K562 (cell line): ENCODE data around the gene SLC1A1. TPM values are rescaled to one million over a fixed set of nuclear protein-coding genes. Genes with fewer than 3 reads are reported as not detected.

Source experiments
- ATAC-seq: fragments of 200-7000 bp; cut with Tn5 transposase; 3 replicates; pipeline ENCODE4 v1.9.1; 2020; ENCODE audit warnings: moderate library complexity
- BruUV-seq: library from RNA; stranded (reverse); fragments of 400-500 nt; replicated peaks from 2 replicates; lab custom pipeline; 2021; lab: Mats Ljungman, UMichigan
- CTCF ChIA-PET: fragments of 300-600 bp; formaldehyde crosslinking; extraction: SDS; loops from one replicate; lab custom pipeline; 2021; ENCODE audit warnings: low intra/inter-chr PET ratio; lab: Yijun Ruan, JAX
- POLR2A ChIA-PET: fragments of 300-600, 350-650 bp; sonication (Branson Sonifier 250); formaldehyde crosslinking; extraction: SDS; loops from one replicate; lab custom pipeline; 2021; ENCODE audit warnings: antibody characterized with exemption, inconsistent platforms; lab: Yijun Ruan, JAX
- DNase-seq, 4 experiments: peaks; one replicate each; pipeline versions ENCODE4 v3.0.0 to v3.0.0-alpha.2; 2011 to 2018; ENCODE audit warnings: low spot score in 3 of 4, mixed read lengths in 3 of 4; ENCODE audit errors: extremely low read depth in 1 of 4
- FAIRE-seq: peaks from 2 replicates; lab custom pipeline; 2011; peaks lifted over from hg19 to GRCh38; lab: Jason Lieb, UNC
- H2AFZ ChIP-seq: 2 replicates; pipeline ENCODE4 v1.6.0; 2011; ENCODE audit warnings: low read depth, low read length, control low read depth, inconsistent platforms
- H3K27ac ChIP-seq: fragments of 200-600 bp; 3 replicates; pipeline ENCODE4 v1.8.0; 2011; ENCODE audit warnings: low read depth, mild to moderate bottlenecking, control low read depth, inconsistent platforms, low read length, moderate library complexity, mixed read lengths; ENCODE audit errors: extremely low read depth
- H3K27me3 ChIP-seq, 2 experiments: fragments of 300-600 bp in 1 of 2; 2 replicates in 1 of 2; 3 replicates in 1 of 2; pipeline versions ENCODE4 v1.6.0 to v1.8.0; 2011; ENCODE audit warnings: inconsistent platforms in 2 of 2, low read length in 2 of 2, mild to moderate bottlenecking in 1 of 2, mixed read lengths in 1 of 2, moderate library complexity in 1 of 2; ENCODE audit not compliant: control insufficient read depth in 2 of 2, insufficient read depth in 2 of 2
- H3K36me3 ChIP-seq: fragments of 300-600 bp; 3 replicates; pipeline ENCODE4 v1.8.0; 2011; ENCODE audit warnings: mild to moderate bottlenecking, low read length, inconsistent platforms; ENCODE audit not compliant: control insufficient read depth, insufficient read depth
- H3K4me1 ChIP-seq, 2 experiments: fragments of 200-600 bp in 1 of 2; replicated peaks in 1 of 2; 2 replicates in 1 of 2; 3 replicates in 1 of 2; pipeline versions ENCODE4 v1.5.1 to v1.8.0; 2011; ENCODE audit warnings: inconsistent platforms in 2 of 2, low read length in 2 of 2, mild to moderate bottlenecking in 1 of 2, mixed read lengths in 1 of 2, moderate library complexity in 1 of 2; ENCODE audit not compliant: control insufficient read depth in 2 of 2, insufficient read depth in 2 of 2
- H3K4me2 ChIP-seq: 2 replicates; pipeline ENCODE4 v1.6.1; 2011; ENCODE audit warnings: low read length, control low read depth, inconsistent platforms, mixed read lengths; ENCODE audit not compliant: insufficient read depth
- H3K4me3 ChIP-seq: fragments of 200-600 bp; sonication (generic), shearing (Covaris generic); 2 replicates; pipeline ENCODE4 v1.5.1; 2016; ENCODE audit warnings: control low read depth, inconsistent platforms
- H3K79me2 ChIP-seq: fragments of 200-600 bp; 3 replicates; pipeline ENCODE4 v1.8.0; 2011; ENCODE audit warnings: low read length, inconsistent platforms; ENCODE audit not compliant: control insufficient read depth, insufficient read depth
- H3K9ac ChIP-seq, 2 experiments: 2 replicates each; pipeline versions ENCODE4 v1.6.0 to v1.6.1; 2011; ENCODE audit warnings: low read depth in 2 of 2, low read length in 2 of 2, control low read depth in 1 of 2, inconsistent platforms in 1 of 2, mild to moderate bottlenecking in 1 of 2, mixed read lengths in 1 of 2; ENCODE audit not compliant: insufficient read depth in 1 of 2
- H3K9me1 ChIP-seq: one replicate; pipeline ENCODE4 v1.6.0; 2011; ENCODE audit warnings: inconsistent platforms, mild to moderate bottlenecking, low read length, moderate library complexity; ENCODE audit not compliant: control insufficient read depth, insufficient read depth
- H3K9me3 ChIP-seq: replicated peaks from 2 replicates; pipeline ENCODE4 v1.5.1; 2011; ENCODE audit warnings: low read depth, low read length, inconsistent platforms; ENCODE audit not compliant: control insufficient read depth, insufficient read depth
- H4K20me1 ChIP-seq: replicated peaks from 2 replicates; pipeline ENCODE4 v1.6.1; 2011; ENCODE audit warnings: low read length, inconsistent platforms, mixed read lengths; ENCODE audit not compliant: control insufficient read depth, insufficient read depth
- ARID3A ChIP-seq: IDR thresholded peaks from 2 replicates; pipeline ENCODE4 v1.6.1; 2012; ENCODE audit warnings: low read depth, low read length, improper control_type of control experiment, borderline replicate concordance
- CTCFL ChIP-seq: IDR thresholded peaks from 2 replicates; pipeline ENCODE4 v1.6.1; 2011; ENCODE audit warnings: borderline replicate concordance, low read depth, mild to moderate bottlenecking, moderate library complexity, low read length; ENCODE audit not compliant: insufficient read depth, poor library complexity, severe bottlenecking
- DIDO1 ChIP-seq: fragments of 450-650 bp; IDR thresholded peaks from 2 replicates; pipeline ENCODE4 v1.6.1; 2016; ENCODE audit warnings: low read depth, missing biosample characterization, missing genetic modification characterization
- IFI16 ChIP-seq: fragments of 250-450 bp; sonication (Bioruptor Pico); IDR thresholded peaks from 2 replicates; pipeline ENCODE4 v2.1.2; 2022; ENCODE audit warnings: mild to moderate bottlenecking, inconsistent platforms
- MAFG ChIP-seq: fragments of 450-650 bp; conservative IDR thresholded peaks from 2 replicates; pipeline ENCODE4 v1.6.1; 2016; ENCODE audit warnings: missing genetic modification characterization, missing compliant biosample characterization
- TAF7 ChIP-seq: fragments of 450-650 bp; IDR thresholded peaks from 2 replicates; pipeline ENCODE4 v1.6.1; 2016; ENCODE audit warnings: missing genetic modification characterization, missing compliant biosample characterization
- THRAP3 ChIP-seq: fragments of 450-650 bp; IDR thresholded peaks from 2 replicates; pipeline ENCODE4 v1.6.1; 2016; ENCODE audit warnings: mild to moderate bottlenecking, inconsistent platforms, borderline replicate concordance
- ZNF274 ChIP-seq: IDR thresholded peaks from 2 replicates; pipeline ENCODE4 v1.6.1; 2011; ENCODE audit warnings: low read depth, mild to moderate bottlenecking, low read length, moderate library complexity, borderline replicate concordance
- WGBS: fragments of 100-300 bp; shearing (Covaris generic); methylation state at CpG from one replicate; pipeline ENCODE4 v1.1.6; 2016; ENCODE audit warnings: low coverage, mixed read lengths; ENCODE audit not compliant: insufficient coverage; ENCODE audit errors: missing lambda C conversion rate; 5-methylcytosine and 5-hydroxymethylcytosine counted together
- in situ Hi-C: fragments of 300-500 bp; cut with MboI; formaldehyde crosslinking; loops from 4 replicates; pipeline ENCODE4 v1.15.0; 2018; ENCODE audit warnings: inconsistent platforms, mixed read lengths
- intact Hi-C: fragments of 100-400 bp; cut with micrococcal nuclease; formaldehyde crosslinking; loops from 2 replicates; pipeline ENCODE4 v1.14.2; 2022
- polyA plus RNA-seq, 8 experiments: library from polyadenylated mRNA; depleted of rRNA in 4 of 8; stranded (reverse) in 5 of 8; unstranded in 3 of 8; fragments of >200 nt; fragmentation: Nextera tagmentation in 2 of 8; fragmentation: Illumina TruSeq in 1 of 8; extraction: Ambion mirVana in 2 of 8; extraction: Trizol in 1 of 8; gene quantifications; 2 replicates each; pipeline versions ENCODE4 v1.2.1 to v1.2.3, GENCODE V29; 2011 to 2014; ENCODE audit warnings: inconsistent platforms in 1 of 8, missing spikeins in 1 of 8
- total RNA-seq, 7 experiments: library from RNA; depleted of rRNA in 6 of 7; stranded (reverse); fragments of >200 nt in 6 of 7; fragmentation: Illumina TruSeq in 2 of 7; extraction: Trizol in 2 of 7; gene quantifications; 2 replicates each; pipeline versions ENCODE4 v1.2.1 to v1.2.3, GENCODE V29; 2011 to 2021; ENCODE audit warnings: low replicate concordance in 1 of 7
- TF ChIP-seq, protein P1 (sequence below): fragments of 250-450 bp; sonication (Bioruptor Pico); IDR thresholded peaks from 2 replicates; pipeline ENCODE4 v1.5.0; 2021; ENCODE audit warnings: mild to moderate bottlenecking, moderate library complexity

Gene SLC1A1
- total and polyA plus RNA-seq, 9 of the 15 experiments (the other 6 are each of a cell fraction or from before 2014, with no cell fraction given), result 0.11 to 0.16 TPM; not detected in 7

- ChIA-PET CTCF (no interaction called here), POLR2A (no interaction called here)
- no peak for FAIRE-seq
- no peak overlapping the region for H3K4me3 ChIP-seq
- H3K9me3 ChIP-seq, result no peaks in the 10 kb centered on the region
- H3K4me2 ChIP-seq, result no peak overlapping the region
- no peaks in the 10 kb centered on the region for H3K27me3 ChIP-seq
- intact Hi-C loops, result no loop called here
- no peak overlapping the region for H3K9ac ChIP-seq
- H3K9me1 ChIP-seq, result no peaks in the 10 kb centered on the region
- H3K79me2 ChIP-seq, result no peaks in the 10 kb centered on the region
- no peak for DNase-seq
- 16% methylated on average over 6 of the region's 6 CpGs for WGBS
- in situ Hi-C loops, result no loop called here
- no peaks in the 10 kb centered on the region for H3K36me3 ChIP-seq
- H3K4me1 ChIP-seq, result peaks cover 0 to 4% of the 10 kb centered on the region in 2 experiments; a peak in 1 of 5 replicates
- H4K20me1 ChIP-seq, result no peaks in the 10 kb centered on the region
- no TSS peak for BruUV-seq
- no peak for ATAC-seq
- no peak overlapping the region for H2AFZ ChIP-seq
- H3K27ac ChIP-seq, result no peak overlapping the region
- TF ChIP-seq THRAP3 (no peak), TAF7 (tag) (no peak), DIDO1 (tag) (no peak), ARID3A (no peak), MAFG (tag) (no peak), ZNF274 (no peak), IFI16 (CRISPR knock-in tag) (no peak), CTCFL (no peak)
- TF ChIP-seq, protein P1, sequence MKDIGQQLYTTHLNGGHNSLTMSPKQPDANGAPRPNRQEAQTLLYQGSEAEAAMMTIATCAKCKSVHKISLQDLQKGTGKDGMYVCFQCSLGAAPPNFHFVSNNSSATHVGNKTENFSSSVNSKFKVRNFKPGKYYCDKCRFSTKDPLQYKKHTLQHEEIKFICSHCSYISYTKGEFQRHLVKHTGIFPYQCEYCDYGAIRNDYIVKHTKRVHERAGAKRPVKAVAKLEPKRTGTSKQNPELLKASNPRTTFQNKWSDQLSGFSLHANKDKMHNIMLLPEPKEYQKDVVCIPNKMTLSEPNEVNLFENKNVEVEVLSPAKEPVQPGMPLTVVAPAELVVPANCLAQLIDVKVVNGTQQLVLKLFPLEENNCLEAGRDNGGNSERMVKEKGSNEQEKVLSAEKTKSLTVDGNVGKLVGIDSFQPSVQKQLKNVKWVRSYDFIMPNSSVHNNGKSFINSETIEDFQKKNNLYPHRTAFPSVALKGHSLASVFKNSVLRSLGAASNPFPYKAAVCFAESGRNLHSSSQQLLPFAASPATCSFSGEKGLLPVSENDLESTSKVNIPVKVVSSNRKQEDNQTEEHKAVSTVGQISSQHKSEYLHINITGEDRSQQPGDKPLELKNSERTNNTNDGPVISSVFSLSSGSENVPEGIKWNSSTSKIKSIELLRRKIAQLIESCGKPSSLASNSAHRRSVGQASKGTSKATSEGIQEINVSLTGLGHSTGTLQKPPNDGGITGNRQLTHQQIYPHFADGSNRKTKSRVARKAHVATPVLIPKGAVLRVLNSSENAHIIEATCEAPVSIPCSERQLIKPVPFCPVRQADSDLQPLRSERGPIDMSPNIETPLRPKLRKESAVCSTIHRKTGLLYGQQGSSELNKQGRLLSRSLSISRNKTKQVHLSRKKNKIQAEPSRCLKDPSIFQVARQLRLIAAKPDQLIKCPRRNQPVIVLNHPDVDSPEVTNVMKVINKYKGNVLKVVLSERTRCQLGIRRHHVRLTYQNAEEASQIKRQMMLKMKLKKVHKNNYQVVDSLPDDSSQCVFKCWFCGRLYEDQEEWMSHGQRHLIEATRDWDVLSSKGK, result no peak
These were observed 27.0 kb downstream of the SLC1A1 start for GRCh38 chr9:4517274-4517673.
